Measurements from ENCODE around the gene CALR3.

CALR3 gene

GRCh38 chr19:16457954-16458331 lies 38.0 kb downstream of the CALR3 start:
- H3K36me3 ChIP-seq (ENCODE audit: low read length), result no peaks in the 10 kb centered on the region
- H3K4me2 ChIP-seq (ENCODE audit: low read depth, low read length, poor library complexity, severe bottlenecking), result peak overlapping the region; percentile 74
- peaks cover 26% of the 10 kb centered on the region for H3F3A ChIP-seq (ENCODE audit: insufficient read depth)
- H4K20me1 ChIP-seq (ENCODE audit: low read depth, low read length), result no peaks in the 10 kb centered on the region
- peak overlapping the region; percentile 51 for H3K9ac ChIP-seq (ENCODE audit: low read length)
- H3K27me3 ChIP-seq (ENCODE audit: low read length), result no peaks in the 10 kb centered on the region
- H3K4me3 ChIP-seq (ENCODE audit: insufficient read depth, low read length, poor library complexity, severe bottlenecking), result peak overlapping the region; percentile 9
- H3K9me3 ChIP-seq (ENCODE audit: insufficient read depth, low read length), result no peaks in the 10 kb centered on the region
- no peak for TF ChIP-seq CTCF (IDR thresholded peaks at IDR 0.05; ENCODE audit: insufficient read depth, low read length, poor library complexity, severe bottlenecking)
- TF ChIP-seq EZH2phosphoT487 (conservative IDR thresholded peaks at IDR 0.05; ENCODE audit: low read length), result no peak
- H2AFZ ChIP-seq (ENCODE audit: low read depth, low read length, severe bottlenecking), result no peak overlapping the region
- no peaks in the 10 kb centered on the region for H3K9me2 ChIP-seq (replicated peaks; ENCODE audit: insufficient read depth, low read length)
- peaks cover 100% of the 10 kb centered on the region for H3K79me2 ChIP-seq (ENCODE audit: insufficient read depth, low read length)
- H3K27ac ChIP-seq (ENCODE audit: low read depth, low read length), result peak overlapping the region; percentile 75

GRCh38 chr19:16457195-16457953 lies 38.6 kb downstream of the CALR3 start:
- Histone ChIP-seq H3K9me2 (replicated peaks; ENCODE audit: insufficient read depth, low read length) (no peaks in the 10 kb centered on the region), H3K27me3 (ENCODE audit: low read length) (no peaks in the 10 kb centered on the region), H3K9me3 (ENCODE audit: insufficient read depth, low read length) (no peaks in the 10 kb centered on the region), H3K4me2 (ENCODE audit: low read depth, low read length, poor library complexity, severe bottlenecking) (peak overlapping the region; percentile 74), H3F3A (ENCODE audit: insufficient read depth) (peaks cover 23% of the 10 kb centered on the region), H4K20me1 (ENCODE audit: low read depth, low read length) (no peaks in the 10 kb centered on the region), H3K27ac (ENCODE audit: low read depth, low read length) (peak overlapping the region; percentile 75), H3K36me3 (ENCODE audit: low read length) (no peaks in the 10 kb centered on the region), H3K4me3 (ENCODE audit: insufficient read depth, low read length, poor library complexity, severe bottlenecking) (peak overlapping the region; percentile 9), H3K9ac (ENCODE audit: low read length) (peak overlapping the region; percentile 51), H2AFZ (ENCODE audit: low read depth, low read length, severe bottlenecking) (no peak overlapping the region), H3K79me2 (ENCODE audit: insufficient read depth, low read length) (peaks cover 100% of the 10 kb centered on the region)
- no peak for TF ChIP-seq CTCF (IDR thresholded peaks at IDR 0.05; ENCODE audit: insufficient read depth, low read length, poor library complexity, severe bottlenecking)
- TF ChIP-seq EZH2phosphoT487 (conservative IDR thresholded peaks at IDR 0.05; ENCODE audit: low read length), result no peak

GRCh38 chr19:16456652-16457194 lies 39.2 kb downstream of the CALR3 start:
- H3F3A ChIP-seq (ENCODE audit: insufficient read depth), result peaks cover 23% of the 10 kb centered on the region
- H3K9ac ChIP-seq (ENCODE audit: low read length), result peak overlapping the region; percentile 51
- no peaks in the 10 kb centered on the region for H3K36me3 ChIP-seq (ENCODE audit: low read length)
- H3K27me3 ChIP-seq (ENCODE audit: low read length), result no peaks in the 10 kb centered on the region
- H2AFZ ChIP-seq (ENCODE audit: low read depth, low read length, severe bottlenecking), result no peak overlapping the region
- H3K27ac ChIP-seq (ENCODE audit: low read depth, low read length), result peak overlapping the region; percentile 75
- H3K79me2 ChIP-seq (ENCODE audit: insufficient read depth, low read length), result peaks cover 100% of the 10 kb centered on the region
- H3K4me2 ChIP-seq (ENCODE audit: low read depth, low read length, poor library complexity, severe bottlenecking), result peak overlapping the region; percentile 74
- no peaks in the 10 kb centered on the region for H3K9me3 ChIP-seq (ENCODE audit: insufficient read depth, low read length)
- H4K20me1 ChIP-seq (ENCODE audit: low read depth, low read length), result no peaks in the 10 kb centered on the region
- TF ChIP-seq EZH2phosphoT487 (conservative IDR thresholded peaks at IDR 0.05; ENCODE audit: low read length), result no peak
- no peak for TF ChIP-seq CTCF (IDR thresholded peaks at IDR 0.05; ENCODE audit: insufficient read depth, low read length, poor library complexity, severe bottlenecking)
- H3K9me2 ChIP-seq (replicated peaks; ENCODE audit: insufficient read depth, low read length), result no peaks in the 10 kb centered on the region
- H3K4me3 ChIP-seq (ENCODE audit: insufficient read depth, low read length, poor library complexity, severe bottlenecking), result no peak overlapping the region

All from SU-DHL-6 (cell line).